ENCODE results near the gene DYNC1I1. TPM values are rescaled to one million over a fixed set of nuclear protein-coding genes. Genes with fewer than 3 reads are reported as not detected.

DYNC1I1 gene
- total RNA-seq, 1 experiment from 2014 or later = 0.03 TPM

GRCh38 chr7:96026010-96026409 lies 253.7 kb downstream of the DYNC1I1 start:
- in situ Hi-C loops (cut with HindIII; ENCODE audit: low pct_unique_long_range_greater_than_20kb, low sequenced_read_pairs) = no loop called here
- DNase-seq (ENCODE audit: low read depth) = no peak

- in situ Hi-C loops (cut with HindIII; ENCODE audit: low pct_unique_long_range_greater_than_20kb, low sequenced_read_pairs) = no loop called here
These were observed 254.3 kb downstream of the DYNC1I1 start for GRCh38 chr7:96026611-96027010.

GRCh38 chr7:96028729-96029128 lies 256.4 kb downstream of the DYNC1I1 start:
- in situ Hi-C loops (cut with HindIII; ENCODE audit: low pct_unique_long_range_greater_than_20kb, low sequenced_read_pairs) = no loop called here
- no peak for DNase-seq (ENCODE audit: low read depth)

More at GRCh38 chr7:96026611-96027010, 254.3 kb downstream of the DYNC1I1 start:
- DNase-seq (ENCODE audit: low read depth) = no peak

GRCh38 chr7:96033009-96033598 lies 260.8 kb downstream of the DYNC1I1 start:
- in situ Hi-C loops (cut with HindIII; ENCODE audit: low pct_unique_long_range_greater_than_20kb, low sequenced_read_pairs) = no loop called here
- DNase-seq (ENCODE audit: low read depth) = no peak

- no peak for DNase-seq (ENCODE audit: low read depth)
- in situ Hi-C loops (cut with HindIII; ENCODE audit: low pct_unique_long_range_greater_than_20kb, low sequenced_read_pairs) = no loop called here
These were observed 262.8 kb downstream of the DYNC1I1 start for GRCh38 chr7:96034940-96035727.

- in situ Hi-C loops (cut with HindIII; ENCODE audit: low pct_unique_long_range_greater_than_20kb, low sequenced_read_pairs) = no loop called here
- no peak for DNase-seq (ENCODE audit: low read depth)
These were observed 268.0 kb downstream of the DYNC1I1 start for GRCh38 chr7:96040250-96040772.

- no peak for DNase-seq (ENCODE audit: low read depth)
- in situ Hi-C loops (cut with HindIII; ENCODE audit: low pct_unique_long_range_greater_than_20kb, low sequenced_read_pairs) = no loop called here
These were observed 268.8 kb downstream of the DYNC1I1 start for GRCh38 chr7:96041171-96041570.

- in situ Hi-C loops (cut with HindIII; ENCODE audit: low pct_unique_long_range_greater_than_20kb, low sequenced_read_pairs) = no loop called here
These were observed 272.8 kb downstream of the DYNC1I1 start for GRCh38 chr7:96045181-96045580.

GRCh38 chr7:96045919-96046318 lies 273.6 kb downstream of the DYNC1I1 start:
- in situ Hi-C loops (cut with HindIII; ENCODE audit: low pct_unique_long_range_greater_than_20kb, low sequenced_read_pairs) = no loop called here

More at GRCh38 chr7:96045181-96045580, 272.8 kb downstream of the DYNC1I1 start:
- DNase-seq (ENCODE audit: low read depth) = no peak

GRCh38 chr7:96052289-96052688 lies 279.9 kb downstream of the DYNC1I1 start:
- DNase-seq (ENCODE audit: low read depth) = no peak
- in situ Hi-C loops (cut with HindIII; ENCODE audit: low pct_unique_long_range_greater_than_20kb, low sequenced_read_pairs) = no loop called here

More at GRCh38 chr7:96045919-96046318, 273.6 kb downstream of the DYNC1I1 start:
- DNase-seq (ENCODE audit: low read depth) = no peak

- DNase-seq (ENCODE audit: low read depth) = no peak
- in situ Hi-C loops (cut with HindIII; ENCODE audit: low pct_unique_long_range_greater_than_20kb, low sequenced_read_pairs) = no loop called here
These were observed 280.6 kb downstream of the DYNC1I1 start for GRCh38 chr7:96052860-96053470.

GRCh38 chr7:96055717-96056116 lies 283.4 kb downstream of the DYNC1I1 start:
- in situ Hi-C loops (cut with HindIII; ENCODE audit: low pct_unique_long_range_greater_than_20kb, low sequenced_read_pairs) = no loop called here
- DNase-seq (ENCODE audit: low read depth) = no peak

GRCh38 chr7:96059075-96059474 lies 286.7 kb downstream of the DYNC1I1 start:
- in situ Hi-C loops (cut with HindIII; ENCODE audit: low pct_unique_long_range_greater_than_20kb, low sequenced_read_pairs) = no loop called here
- no peak for DNase-seq (ENCODE audit: low read depth)

GRCh38 chr7:96061009-96061408 lies 288.7 kb downstream of the DYNC1I1 start:
- in situ Hi-C loops (cut with HindIII; ENCODE audit: low pct_unique_long_range_greater_than_20kb, low sequenced_read_pairs) = no loop called here
- DNase-seq (ENCODE audit: low read depth) = no peak

- in situ Hi-C loops (cut with HindIII; ENCODE audit: low pct_unique_long_range_greater_than_20kb, low sequenced_read_pairs) = no loop called here
- DNase-seq (ENCODE audit: low read depth) = no peak
These were observed 289.5 kb downstream of the DYNC1I1 start for GRCh38 chr7:96061844-96062243.

- no peak for DNase-seq (ENCODE audit: low read depth)
- in situ Hi-C loops (cut with HindIII; ENCODE audit: low pct_unique_long_range_greater_than_20kb, low sequenced_read_pairs) = no loop called here
These were observed 295.0 kb downstream of the DYNC1I1 start for GRCh38 chr7:96067321-96067720.

- DNase-seq (ENCODE audit: low read depth) = no peak
- in situ Hi-C loops (cut with HindIII; ENCODE audit: low pct_unique_long_range_greater_than_20kb, low sequenced_read_pairs) = no loop called here
These were observed 297.0 kb downstream of the DYNC1I1 start for GRCh38 chr7:96069401-96069800.

GRCh38 chr7:96074871-96075270 lies 302.5 kb downstream of the DYNC1I1 start:
- in situ Hi-C loops (cut with HindIII; ENCODE audit: low pct_unique_long_range_greater_than_20kb, low sequenced_read_pairs) = no loop called here

More at GRCh38 chr7:96074871-96075270, 302.5 kb downstream of the DYNC1I1 start:
- DNase-seq (ENCODE audit: low read depth) = no peak

Data from Caki2 (cell line).